GM23248 (cell line): ENCODE measurements around the gene CMKLR1. TPM values are rescaled to one million over a fixed set of nuclear protein-coding genes. Genes with fewer than 3 reads are reported as not detected.

ENCODE experiments used
- DNase-seq: peaks from one replicate; pipeline ENCODE4 v3.0.0-alpha.2; 2015
- H2AFZ ChIP-seq: fragments of 200-600 bp; sonication (generic); 2 replicates; pipeline ENCODE4 v1.6.1; 2016; ENCODE audit warnings: antibody characterized with exemption
- H3F3A ChIP-seq: fragments of 200-600 bp; sonication (generic); 2 replicates; pipeline ENCODE4 v1.6.1; 2016; ENCODE audit warnings: mild to moderate bottlenecking, antibody characterized with exemption, mixed run types; ENCODE audit not compliant: insufficient read depth
- H3K27ac ChIP-seq: fragments of 200-600 bp; sonication (generic); 2 replicates; pipeline ENCODE4 v1.5.1; 2016; ENCODE audit warnings: mild to moderate bottlenecking
- H3K27me3 ChIP-seq: fragments of 200-600 bp; sonication (generic); replicated peaks from 2 replicates; pipeline ENCODE4 v1.6.1; 2016; ENCODE audit warnings: mild to moderate bottlenecking; ENCODE audit not compliant: insufficient read depth
- H3K36me3 ChIP-seq: fragments of 200-600 bp; sonication (generic); 2 replicates; pipeline ENCODE4 v1.6.1; 2016; ENCODE audit warnings: low read depth, mild to moderate bottlenecking
- H3K4me1 ChIP-seq: fragments of 200-600 bp; sonication (generic); 2 replicates; pipeline ENCODE4 v1.6.1; 2016; ENCODE audit warnings: mild to moderate bottlenecking; ENCODE audit not compliant: insufficient read depth
- H3K4me2 ChIP-seq: fragments of 200-600 bp; sonication (generic); one replicate; pipeline ENCODE4 v1.6.1; 2016; ENCODE audit warnings: mild to moderate bottlenecking; ENCODE audit not compliant: unreplicated experiment
- H3K4me3 ChIP-seq: fragments of 200-600 bp; sonication (generic); 2 replicates; pipeline ENCODE4 v1.5.1; 2016; ENCODE audit warnings: mild to moderate bottlenecking
- H3K79me2 ChIP-seq: fragments of 200-600 bp; sonication (generic); 2 replicates; pipeline ENCODE4 v1.6.1; 2016; ENCODE audit warnings: mild to moderate bottlenecking; ENCODE audit not compliant: insufficient read depth
- H3K9ac ChIP-seq: fragments of 200-600 bp; sonication (generic); 2 replicates; pipeline ENCODE4 v1.6.1; 2016; ENCODE audit warnings: mild to moderate bottlenecking
- H3K9me2 ChIP-seq: fragments of 200-600 bp; sonication (generic); 2 replicates; pipeline ENCODE4 v1.6.1; 2016; ENCODE audit warnings: mixed run types, mild to moderate bottlenecking, moderate library complexity; ENCODE audit not compliant: insufficient read depth
- H3K9me3 ChIP-seq: fragments of 200-600 bp; sonication (generic); one replicate; pipeline ENCODE4 v1.6.1; 2017; ENCODE audit warnings: low read depth
- H4K20me1 ChIP-seq: fragments of 200-600 bp; sonication (generic); 2 replicates; pipeline ENCODE4 v1.6.0; 2016; ENCODE audit not compliant: insufficient read depth
- EZH2 ChIP-seq: fragments of 200-600 bp; sonication (generic); IDR thresholded peaks from 2 replicates; pipeline ENCODE4 v1.6.1; 2018; ENCODE audit warnings: antibody characterized with exemption, mild to moderate bottlenecking; ENCODE audit not compliant: insufficient read depth, poor library complexity, severe bottlenecking
- EZH2phosphoT487 ChIP-seq: fragments of 200-600 bp; sonication (generic); IDR thresholded peaks from 2 replicates; pipeline ENCODE4 v1.6.1; 2018; ENCODE audit warnings: antibody characterized with exemption, moderate library complexity, mild to moderate bottlenecking, low read depth; ENCODE audit not compliant: insufficient read depth
- WGBS, 2 experiments: methylation state at CpG; one replicate each; pipeline ENCODE4 v1.1.6; 2015 to 2017; ENCODE audit warnings: low lambda C conversion rate in 2 of 2, low coverage in 1 of 2; ENCODE audit errors: missing lambda C conversion rate in 2 of 2; 5-methylcytosine and 5-hydroxymethylcytosine counted together
- in situ Hi-C: fragments of 300-500 bp; cut with MboI; formaldehyde crosslinking; loops from 2 replicates; pipeline ENCODE4 v1.15.0; 2020
- polyA plus RNA-seq: library from polyadenylated mRNA; unstranded; fragments of >200 nt; fragmentation: Nextera tagmentation; extraction: Ambion mirVana; gene quantifications from 2 replicates; pipeline ENCODE4 v1.2.1, GENCODE V29; 2016
- total RNA-seq: library from RNA; depleted of rRNA; stranded (reverse); fragments of >200 nt; shearing (Covaris generic); gene quantifications from 2 replicates; pipeline ENCODE4 v1.2.3, GENCODE V29; 2014

Gene CMKLR1
- total and polyA plus RNA-seq, 2 experiments from 2014 or later: 1.9 to 2.9 TPM

DNA sequence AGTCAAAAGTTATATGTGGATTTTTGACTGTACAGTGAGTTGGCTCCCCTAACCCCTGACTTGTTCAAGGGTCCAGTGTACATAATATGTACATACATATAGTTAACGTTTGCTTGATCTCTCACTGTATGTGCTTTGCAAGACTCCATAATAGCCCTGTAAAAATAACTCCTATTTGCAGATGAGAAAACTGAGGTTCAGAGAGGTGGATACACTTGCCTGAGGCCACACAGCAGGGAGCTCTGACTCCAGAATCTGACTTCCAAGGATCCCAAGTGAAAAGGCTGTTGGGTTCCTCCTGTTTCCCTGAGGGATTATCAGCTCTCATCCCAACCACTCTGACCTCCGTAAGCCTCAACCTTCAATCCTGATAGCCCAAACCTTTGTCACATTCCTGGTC is 41.7 kb downstream of the CMKLR1 start:
- Histone ChIP-seq H3K9me2 (no peaks in the 10 kb centered on the region), H3K4me2 (no peak overlapping the region), H3F3A (no peaks in the 10 kb centered on the region), H2AFZ (no peak overlapping the region), H3K36me3 (no peaks in the 10 kb centered on the region), H4K20me1 (no peaks in the 10 kb centered on the region), H3K79me2 (no peaks in the 10 kb centered on the region), H3K27me3 (no peaks in the 10 kb centered on the region), H3K4me1 (peaks cover 3% of the 10 kb centered on the region; the same call in 1 of the 2 replicates), H3K4me3 (no peak overlapping the region), H3K9me3 (no peaks in the 10 kb centered on the region), H3K9ac (no peak overlapping the region), H3K27ac (no peak overlapping the region)
- in situ Hi-C loops: no loop called here
- WGBS, 2 experiments: 62 to 77% methylated on average over 2 of the region's 2 CpGs
- TF ChIP-seq EZH2phosphoT487: no peak
- TF ChIP-seq EZH2: no peak
- DNase-seq: no peak

DNA sequence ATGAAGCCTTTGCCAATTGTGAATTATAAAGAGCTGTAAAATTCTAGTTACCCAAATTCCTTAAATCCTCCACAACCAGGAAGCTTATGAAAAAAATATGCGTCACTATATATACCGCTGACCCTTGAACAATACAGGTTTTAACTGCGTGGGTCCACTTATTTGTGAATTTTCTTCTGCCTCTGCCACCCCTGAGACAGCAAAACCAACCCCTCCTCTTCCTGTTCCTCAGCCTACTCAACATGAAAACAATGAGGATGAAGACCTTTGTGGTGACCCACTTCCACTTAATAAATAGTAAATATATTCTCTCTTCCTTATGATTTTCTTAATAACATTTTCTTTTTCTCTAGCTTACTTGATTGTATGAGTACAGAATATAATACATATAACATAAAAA is 42.2 kb downstream of the CMKLR1 start:
- Histone ChIP-seq H3K9me3 (no peaks in the 10 kb centered on the region), H3K27me3 (no peaks in the 10 kb centered on the region), H3F3A (no peaks in the 10 kb centered on the region), H3K27ac (no peak overlapping the region), H2AFZ (no peak overlapping the region), H3K36me3 (no peaks in the 10 kb centered on the region), H3K79me2 (no peaks in the 10 kb centered on the region), H3K4me1 (no peaks in the 10 kb centered on the region), H4K20me1 (no peaks in the 10 kb centered on the region), H3K4me2 (no peak overlapping the region), H3K9me2 (no peaks in the 10 kb centered on the region), H3K9ac (no peak overlapping the region), H3K4me3 (no peak overlapping the region)
- DNase-seq: no peak
- in situ Hi-C loops: no loop called here
- WGBS, 2 experiments: 81 to 95% methylated on average over 3 of the region's 3 CpGs
- TF ChIP-seq EZH2phosphoT487: no peak
- no peak for TF ChIP-seq EZH2

DNA sequence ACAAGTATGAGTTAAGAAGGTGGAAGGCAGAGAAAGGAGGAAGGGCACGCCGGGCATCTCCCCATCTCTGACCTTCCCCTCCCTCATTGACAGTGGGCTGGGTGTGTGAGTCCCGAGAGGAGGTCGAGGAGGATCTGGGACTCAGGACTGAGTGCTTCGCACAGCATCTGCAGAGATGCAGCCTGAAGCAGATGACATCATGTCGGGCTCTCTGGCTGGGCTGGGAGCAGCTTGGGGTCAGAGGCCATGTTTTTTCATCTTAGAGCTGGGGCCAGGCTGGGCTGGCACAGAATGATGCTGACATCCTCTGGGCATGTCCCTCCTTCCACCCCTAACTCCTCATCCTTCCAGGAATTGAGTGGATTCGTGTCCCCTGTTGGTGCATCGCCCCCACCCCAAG is 43.5 kb downstream of the CMKLR1 start:
- no peaks in the 10 kb centered on the region for H3K36me3 ChIP-seq
- H3K79me2 ChIP-seq: no peaks in the 10 kb centered on the region
- 68 to 72% methylated on average over 8 of the region's 8 CpGs for WGBS, 2 experiments
- in situ Hi-C loops: no loop called here
- no peak overlapping the region for H2AFZ ChIP-seq
- no peak overlapping the region for H3K9ac ChIP-seq
- no peak for TF ChIP-seq EZH2
- H3K27ac ChIP-seq: no peak overlapping the region
- no peak overlapping the region for H3K4me2 ChIP-seq
- H3K9me2 ChIP-seq: no peaks in the 10 kb centered on the region
- H3K27me3 ChIP-seq: no peaks in the 10 kb centered on the region
- no peaks in the 10 kb centered on the region for H4K20me1 ChIP-seq
- H3K4me3 ChIP-seq: no peak overlapping the region
- H3K9me3 ChIP-seq: no peaks in the 10 kb centered on the region
- DNase-seq: no peak
- H3F3A ChIP-seq: no peaks in the 10 kb centered on the region
- no peaks in the 10 kb centered on the region for H3K4me1 ChIP-seq

DNA sequence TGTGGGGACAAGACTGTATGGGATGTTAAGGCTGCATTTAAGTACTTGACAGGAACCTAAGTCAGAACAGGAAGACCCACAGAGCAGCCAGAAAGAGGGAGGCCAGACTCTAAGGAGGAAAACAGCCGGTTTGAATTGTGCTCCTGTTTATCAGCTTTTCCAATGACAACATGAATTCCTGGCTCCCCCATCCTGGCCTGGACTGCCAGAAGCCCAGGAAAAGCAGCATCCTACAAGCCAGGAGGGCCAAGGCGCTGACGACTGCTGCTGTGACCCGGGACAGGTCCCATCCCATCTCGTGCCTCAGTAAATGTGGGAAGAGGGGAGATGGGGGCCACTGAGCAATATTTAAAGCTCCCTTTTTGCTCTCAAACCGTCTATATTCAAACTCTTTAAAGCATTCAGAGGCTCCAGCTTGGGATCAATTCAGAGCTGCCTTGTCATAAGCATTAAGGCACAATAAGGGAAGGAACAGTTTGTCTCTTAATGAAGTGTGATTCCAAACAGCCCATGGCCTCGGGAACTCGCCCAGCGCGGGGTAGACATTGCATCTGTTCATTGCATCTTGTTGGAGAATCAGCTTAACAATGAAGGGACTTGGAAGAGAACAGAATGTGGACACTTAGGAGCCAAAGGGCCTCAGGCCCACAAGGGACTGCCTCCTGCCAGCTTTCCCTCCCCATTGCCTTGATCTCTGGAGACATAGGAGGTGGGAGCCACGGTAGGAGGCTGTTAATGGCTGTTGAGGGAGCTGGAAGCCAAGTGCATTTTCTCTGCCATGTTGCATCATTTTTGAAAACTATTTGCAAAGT is 49.6 kb downstream of the CMKLR1 start:
- Histone ChIP-seq H3K4me2 (no peak overlapping the region), H2AFZ (no peak overlapping the region), H4K20me1 (no peaks in the 10 kb centered on the region), H3K27ac (no peak overlapping the region), H3K27me3 (0 out of 2 replicates have a peak, but pooled peaks cover 11% of the 10 kb centered on the region), H3K79me2 (no peaks in the 10 kb centered on the region), H3K9ac (no peak overlapping the region), H3K36me3 (no peaks in the 10 kb centered on the region), H3K4me3 (no peak overlapping the region), H3K9me3 (no peaks in the 10 kb centered on the region), H3F3A (no peaks in the 10 kb centered on the region), H3K9me2 (no peaks in the 10 kb centered on the region), H3K4me1 (no peaks in the 10 kb centered on the region)
- in situ Hi-C loops: no loop called here
- 13 to 15% methylated on average over 11 of the region's 11 CpGs for WGBS, 2 experiments
- TF ChIP-seq EZH2 (no peak), EZH2phosphoT487 (no peak)
- DNase-seq: no peak
